ENCODE results near the gene NINL. TPM values are rescaled to one million over a fixed set of nuclear protein-coding genes. Genes with fewer than 3 reads are reported as not detected.

The NINL gene
- total and polyA plus RNA-seq, 2 of the 4 experiments (the other 2 are of a cell fraction), result 3.0 to 10.4 TPM

DNA sequence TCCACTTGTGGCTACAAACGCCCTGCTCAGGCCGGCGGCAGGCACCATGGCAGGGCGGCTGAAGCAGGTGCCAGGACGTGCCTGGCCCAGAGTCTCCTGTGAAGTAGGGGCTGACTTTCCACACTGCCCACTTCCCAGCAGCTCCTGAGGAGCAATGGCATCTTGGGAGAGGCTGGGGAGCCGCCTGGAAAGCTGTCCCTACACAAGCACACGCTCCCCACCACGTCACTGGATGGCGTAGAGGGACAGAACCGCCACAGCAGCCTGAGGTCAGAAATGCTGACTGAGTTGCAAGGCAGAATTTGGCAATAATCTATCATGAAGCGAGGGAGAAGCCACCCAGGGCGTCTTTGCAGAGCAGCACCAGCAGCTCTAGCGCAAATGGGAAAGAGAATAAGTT is 86.3 kb downstream of the NINL start:
- H2AK5ac ChIP-seq (ENCODE audit: low read depth, low read length), result no peak overlapping the region
- H3K9me1 ChIP-seq (ENCODE audit: insufficient read depth, low read length), result peaks cover 4% of the 10 kb centered on the region; the same call in 1 of the 2 replicates
- H4K20me1 ChIP-seq (ENCODE audit: insufficient read depth, low read length), result no peaks in the 10 kb centered on the region; the same call in 1 of the 2 replicates
- H2BK20ac ChIP-seq (ENCODE audit: low read depth, low read length), result no peak overlapping the region
- 95% methylated on average over 3 of the region's 13 CpGs; no CpG with 5 or more reads in 1 of the 2 experiments for WGBS, 2 experiments (ENCODE audit: extremely low coverage in 2 of 2, insufficient read length in 1 of 2)
- no peak overlapping the region for H3K23ac ChIP-seq (ENCODE audit: low read depth, low read length)
- TF ChIP-seq CEBPB (IDR thresholded peaks at IDR 0.05; ENCODE audit: low read depth, low read length), result no peak
- no peak for TF ChIP-seq RFX5 (IDR thresholded peaks at IDR 0.05; ENCODE audit: low read depth, low read length)
- TF ChIP-seq BHLHE40 (IDR thresholded peaks at IDR 0.05; ENCODE audit: low read depth, low read length), result no peak
- no peak for TF ChIP-seq MXI1 (IDR thresholded peaks at IDR 0.05; ENCODE audit: borderline replicate concordance, low read depth, low read length)
- TF ChIP-seq, protein P1, sequence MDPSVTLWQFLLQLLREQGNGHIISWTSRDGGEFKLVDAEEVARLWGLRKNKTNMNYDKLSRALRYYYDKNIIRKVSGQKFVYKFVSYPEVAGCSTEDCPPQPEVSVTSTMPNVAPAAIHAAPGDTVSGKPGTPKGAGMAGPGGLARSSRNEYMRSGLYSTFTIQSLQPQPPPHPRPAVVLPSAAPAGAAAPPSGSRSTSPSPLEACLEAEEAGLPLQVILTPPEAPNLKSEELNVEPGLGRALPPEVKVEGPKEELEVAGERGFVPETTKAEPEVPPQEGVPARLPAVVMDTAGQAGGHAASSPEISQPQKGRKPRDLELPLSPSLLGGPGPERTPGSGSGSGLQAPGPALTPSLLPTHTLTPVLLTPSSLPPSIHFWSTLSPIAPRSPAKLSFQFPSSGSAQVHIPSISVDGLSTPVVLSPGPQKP (IDR thresholded peaks at IDR 0.05; ENCODE audit: borderline replicate concordance, low read depth, low read length), result no peak
- TF ChIP-seq, protein P2, sequence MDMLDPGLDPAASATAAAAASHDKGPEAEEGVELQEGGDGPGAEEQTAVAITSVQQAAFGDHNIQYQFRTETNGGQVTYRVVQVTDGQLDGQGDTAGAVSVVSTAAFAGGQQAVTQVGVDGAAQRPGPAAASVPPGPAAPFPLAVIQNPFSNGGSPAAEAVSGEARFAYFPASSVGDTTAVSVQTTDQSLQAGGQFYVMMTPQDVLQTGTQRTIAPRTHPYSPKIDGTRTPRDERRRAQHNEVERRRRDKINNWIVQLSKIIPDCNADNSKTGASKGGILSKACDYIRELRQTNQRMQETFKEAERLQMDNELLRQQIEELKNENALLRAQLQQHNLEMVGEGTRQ (IDR thresholded peaks at IDR 0.05; ENCODE audit: low read depth, low read length), result no peak
- TF ChIP-seq SMC3 (IDR thresholded peaks at IDR 0.05; ENCODE audit: low read depth, low read length), result no peak
- no peak for TF ChIP-seq POLR2A (IDR thresholded peaks at IDR 0.05; ENCODE audit: low read depth, low read length)
- TF ChIP-seq, protein P3, sequence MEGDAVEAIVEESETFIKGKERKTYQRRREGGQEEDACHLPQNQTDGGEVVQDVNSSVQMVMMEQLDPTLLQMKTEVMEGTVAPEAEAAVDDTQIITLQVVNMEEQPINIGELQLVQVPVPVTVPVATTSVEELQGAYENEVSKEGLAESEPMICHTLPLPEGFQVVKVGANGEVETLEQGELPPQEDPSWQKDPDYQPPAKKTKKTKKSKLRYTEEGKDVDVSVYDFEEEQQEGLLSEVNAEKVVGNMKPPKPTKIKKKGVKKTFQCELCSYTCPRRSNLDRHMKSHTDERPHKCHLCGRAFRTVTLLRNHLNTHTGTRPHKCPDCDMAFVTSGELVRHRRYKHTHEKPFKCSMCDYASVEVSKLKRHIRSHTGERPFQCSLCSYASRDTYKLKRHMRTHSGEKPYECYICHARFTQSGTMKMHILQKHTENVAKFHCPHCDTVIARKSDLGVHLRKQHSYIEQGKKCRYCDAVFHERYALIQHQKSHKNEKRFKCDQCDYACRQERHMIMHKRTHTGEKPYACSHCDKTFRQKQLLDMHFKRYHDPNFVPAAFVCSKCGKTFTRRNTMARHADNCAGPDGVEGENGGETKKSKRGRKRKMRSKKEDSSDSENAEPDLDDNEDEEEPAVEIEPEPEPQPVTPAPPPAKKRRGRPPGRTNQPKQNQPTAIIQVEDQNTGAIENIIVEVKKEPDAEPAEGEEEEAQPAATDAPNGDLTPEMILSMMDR (conservative IDR thresholded peaks at IDR 0.05; ENCODE audit: low read depth, low read length), result no peak
- TF ChIP-seq MAFK (IDR thresholded peaks at IDR 0.05; ENCODE audit: low read depth, low read length), result no peak
- TF ChIP-seq FOS (IDR thresholded peaks at IDR 0.05; ENCODE audit: low read depth, low read length), result no peak
- no peak for TF ChIP-seq RCOR1 (IDR thresholded peaks at IDR 0.05; ENCODE audit: insufficient replicate concordance, low read length)
- no peak for TF ChIP-seq RAD21 (IDR thresholded peaks at IDR 0.05; ENCODE audit: low read length)
- TF ChIP-seq MAZ (IDR thresholded peaks at IDR 0.05; ENCODE audit: borderline replicate concordance, low read depth, low read length), result no peak
- TF ChIP-seq CHD1 (IDR thresholded peaks at IDR 0.05; ENCODE audit: low read depth, low read length), result no peak
- TF ChIP-seq NFE2L2 (IDR thresholded peaks at IDR 0.05; ENCODE audit: low read depth, low read length), result no peak
- no peak overlapping the region for H4K8ac ChIP-seq (ENCODE audit: low read depth in 2 of 2, low read length in 2 of 2)
- no peak overlapping the region for H4K5ac ChIP-seq (ENCODE audit: low read depth, low read length)
- H3K9me3 ChIP-seq (ENCODE audit: control insufficient read depth, insufficient read depth, low read length), result no peaks in the 10 kb centered on the region
- no peak for DNase-seq
- H2AK9ac ChIP-seq (replicated peaks; ENCODE audit: low read depth, low read length, poor library complexity), result no peak overlapping the region
- H3K4ac ChIP-seq (ENCODE audit: low read depth, low read length), result no peak overlapping the region
- no peaks in the 10 kb centered on the region for H3K4me1 ChIP-seq (ENCODE audit: control insufficient read depth, insufficient read depth, low read length)
- no peak overlapping the region for H3K56ac ChIP-seq (ENCODE audit: extremely low read depth, insufficient read depth, low read length)
- in situ Hi-C loops (cut with MboI; ENCODE audit: low sequenced_read_pairs), result no loop called here
- H3K36me3 ChIP-seq (ENCODE audit: control insufficient read depth, insufficient read depth, low read length), result peaks cover 22% of the 10 kb centered on the region
- no peak overlapping the region for H3K18ac ChIP-seq (ENCODE audit: low read depth, low read length)
- ATAC-seq (ENCODE audit: low read depth), result no peak
- BruUV-seq (replicated peaks), result no TSS peak
- no peak overlapping the region for H2BK120ac ChIP-seq (ENCODE audit: low read depth, low read length)
- ChIA-PET CTCF (no interaction called here), POLR2A (ENCODE audit: unreplicated experiment) (no interaction called here)
- intact Hi-C loops (cut with micrococcal nuclease), result no loop called here
- H3K4me2 ChIP-seq (ENCODE audit: low read depth, low read length), result no peak overlapping the region
- no peaks in the 10 kb centered on the region for H3K27me3 ChIP-seq (ENCODE audit: control insufficient read depth, insufficient read depth, low read length)
- no peak overlapping the region for H2AFZ ChIP-seq (replicated peaks; ENCODE audit: low read length, poor library complexity)
- H3K79me1 ChIP-seq (ENCODE audit: low read depth in 1 of 2, low read length in 2 of 2), result no peaks in the 10 kb centered on the region
- no peak overlapping the region for H3K4me3 ChIP-seq (ENCODE audit: insufficient read depth, low read depth, low read length)
- no peak overlapping the region for H4K91ac ChIP-seq (ENCODE audit: insufficient read depth, low read depth, low read length)
- H2BK15ac ChIP-seq (ENCODE audit: low read depth, low read length), result no peak overlapping the region
- no peak overlapping the region for H3K27ac ChIP-seq (ENCODE audit: insufficient read depth, low read length)
- dilution Hi-C loops (cut with HindIII; ENCODE audit: low sequenced_read_pairs, unreplicated experiment), result no loop called here
- no peak overlapping the region for H2BK5ac ChIP-seq (ENCODE audit: low read depth, low read length, poor library complexity, severe bottlenecking)
- no peak overlapping the region for H3K14ac ChIP-seq (replicated peaks; ENCODE audit: low read depth, low read length)
- H3K9ac ChIP-seq (ENCODE audit: low read depth, low read length), result no peak overlapping the region
